Spleen (tissue), 7 donors: Measurements from ENCODE around the gene XPR1.

Source experiments
- CTCF ChIP-seq, 11 experiments: fragments of 200-600 bp in 7 of 11; fragments of 450-650 bp in 4 of 11; sonication (generic) in 4 of 11; IDR thresholded peaks in 8 of 11; conservative IDR thresholded peaks in 3 of 11; 1 replicate in 7 of 11; 2 replicates in 4 of 11; pipeline versions ENCODE4 v1.4.0 to v1.8.0; 2016 to 2021; ENCODE audit warnings: antibody characterized with exemption in 11 of 11, inconsistent platforms in 4 of 11, mild to moderate bottlenecking in 1 of 11
- POLR2A ChIP-seq, 3 donors: fragments of 450-650 bp; IDR thresholded peaks; one replicate each; pipeline ENCODE4 v1.5.1; 2017; ENCODE audit warnings: antibody characterized with exemption in 3 of 3, mild to moderate bottlenecking in 1 of 3
- POLR2AphosphoS5 ChIP-seq, 3 donors: sonication (generic); formaldehyde crosslinking; IDR thresholded peaks; one replicate each; pipeline ENCODE4 v1.5.1; 2017; ENCODE audit warnings: antibody characterized with exemption in 3 of 3
- donor health status: DM: no; HTN: no; CAD: no; lungs with moderate emphysema.
- donor health status: DM: no; HTN: no; CAD: no.
- donor health status: DM: no; HTN: no; CAD: no.

GRCh38 chr1:180626711-180627110 is 5.1 kb upstream of the XPR1 start:
- TF ChIP-seq CTCF (IDR thresholded peaks at IDR 0.05 in 8 of 11, conservative IDR thresholded peaks at IDR 0.05 in 3 of 11) (no peak), POLR2A (IDR thresholded peaks at IDR 0.05) (no peak), POLR2AphosphoS5 (IDR thresholded peaks at IDR 0.05) (no peak)
